ENCODE data around the gene CTSE.

- TF ChIP-seq, protein P1, sequence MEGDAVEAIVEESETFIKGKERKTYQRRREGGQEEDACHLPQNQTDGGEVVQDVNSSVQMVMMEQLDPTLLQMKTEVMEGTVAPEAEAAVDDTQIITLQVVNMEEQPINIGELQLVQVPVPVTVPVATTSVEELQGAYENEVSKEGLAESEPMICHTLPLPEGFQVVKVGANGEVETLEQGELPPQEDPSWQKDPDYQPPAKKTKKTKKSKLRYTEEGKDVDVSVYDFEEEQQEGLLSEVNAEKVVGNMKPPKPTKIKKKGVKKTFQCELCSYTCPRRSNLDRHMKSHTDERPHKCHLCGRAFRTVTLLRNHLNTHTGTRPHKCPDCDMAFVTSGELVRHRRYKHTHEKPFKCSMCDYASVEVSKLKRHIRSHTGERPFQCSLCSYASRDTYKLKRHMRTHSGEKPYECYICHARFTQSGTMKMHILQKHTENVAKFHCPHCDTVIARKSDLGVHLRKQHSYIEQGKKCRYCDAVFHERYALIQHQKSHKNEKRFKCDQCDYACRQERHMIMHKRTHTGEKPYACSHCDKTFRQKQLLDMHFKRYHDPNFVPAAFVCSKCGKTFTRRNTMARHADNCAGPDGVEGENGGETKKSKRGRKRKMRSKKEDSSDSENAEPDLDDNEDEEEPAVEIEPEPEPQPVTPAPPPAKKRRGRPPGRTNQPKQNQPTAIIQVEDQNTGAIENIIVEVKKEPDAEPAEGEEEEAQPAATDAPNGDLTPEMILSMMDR (IDR thresholded peaks at IDR 0.05; ENCODE audit: poor library complexity), result no peak
- TF ChIP-seq EZH2 (IDR thresholded peaks at IDR 0.05; ENCODE audit: borderline replicate concordance) (no peak), EZH2phosphoT487 (IDR thresholded peaks at IDR 0.05; ENCODE audit: low read depth, severe bottlenecking, unreplicated experiment) (no peak)
Observed at GRCh38 chr1:205972081-205972480, 51.6 kb downstream of the CTSE start.

Data from hepatocyte (in vitro differentiated cells).